Sigmoid colon (tissue), 7 donors: ENCODE data around the gene HECW1. TPM values are rescaled to one million over a fixed set of nuclear protein-coding genes. Genes with fewer than 3 reads are reported as not detected.

Source experiments
- DNase-seq: peaks from one replicate; pipeline ENCODE4 v3.0.0-alpha.2; 2019
- H3K27ac ChIP-seq, 4 donors: fragments of 200-600 bp; sonication (generic); one replicate each; pipeline ENCODE4 v1.5.1; 2016 to 2019; ENCODE audit warnings: mild to moderate bottlenecking in 1 of 4
- H3K27me3 ChIP-seq, 3 donors: fragments of 200-600 bp; sonication (generic); one replicate each; pipeline ENCODE4 v1.5.1; 2019; ENCODE audit warnings: mild to moderate bottlenecking in 1 of 3
- H3K36me3 ChIP-seq, 4 donors: fragments of 200-600 bp; sonication (generic); one replicate each; pipeline ENCODE4 v1.5.1; 2016 to 2019
- H3K4me1 ChIP-seq, 4 donors: fragments of 200-600 bp; sonication (generic); one replicate each; pipeline ENCODE4 v1.5.1; 2017 to 2019
- H3K4me3 ChIP-seq, 4 donors: fragments of 200-600 bp; sonication (generic); one replicate each; pipeline ENCODE4 v1.5.1; 2017 to 2019; ENCODE audit warnings: mild to moderate bottlenecking in 2 of 4, moderate library complexity in 1 of 4
- H3K9me3 ChIP-seq, 4 donors: fragments of 200-600 bp in 3 of 4; sonication (generic) in 3 of 4; one replicate each; pipeline versions ENCODE4 v1.5.1 to v1.6.1; 2013 to 2019
- EP300 ChIP-seq, 4 donors: sonication (generic); formaldehyde crosslinking; IDR thresholded peaks; one replicate each; pipeline ENCODE4 v1.6.1; 2017; ENCODE audit warnings: antibody characterized with exemption in 4 of 4
- POLR2A ChIP-seq, 2 donors: fragments of 450-650 bp; IDR thresholded peaks; one replicate each; pipeline ENCODE4 v1.6.1; 2016; ENCODE audit warnings: antibody characterized with exemption in 2 of 2, mild to moderate bottlenecking in 2 of 2, moderate library complexity in 2 of 2
- POLR2AphosphoS5 ChIP-seq, 4 donors: sonication (generic); formaldehyde crosslinking; IDR thresholded peaks; one replicate each; pipeline ENCODE4 v1.6.1; 2017; ENCODE audit warnings: antibody characterized with exemption in 4 of 4
- WGBS, 2 donors: extraction: QIAGEN DNeasy Blood & Tissue Kit; methylation state at CpG; one replicate each; pipeline ENCODE4 v1.1.7; 2013; 5-methylcytosine and 5-hydroxymethylcytosine counted together
- intact Hi-C: fragments of 100-400 bp; cut with DNase I; formaldehyde crosslinking; loops from one replicate; pipeline ENCODE4 v1.15.1; 2023
- polyA plus RNA-seq, 3 donors: library from polyadenylated mRNA; stranded (reverse); fragments of 200-250 nt; gene quantifications; one replicate each; pipeline ENCODE4 v1.2.3, GENCODE V29; 2013
- total RNA-seq, 4 donors: library from RNA; depleted of rRNA; stranded (reverse); fragments of >200 nt; gene quantifications; one replicate each; pipeline ENCODE4 v1.1.0, GENCODE V29; 2016
- TF ChIP-seq, protein P1 (sequence below), 4 experiments: fragments of 450-650 bp in 3 of 4; fragments of 200-600 bp in 1 of 4; IDR thresholded peaks; one replicate each; pipeline ENCODE4 v1.5.1; 2016 to 2019; ENCODE audit warnings: antibody characterized with exemption in 4 of 4, mild to moderate bottlenecking in 3 of 4, moderate library complexity in 2 of 4
- donor health status: healthy with polysubstance abuse.
- donor health status: Bipolar disorder and iron deficiency.
- donor health status: healthy.

The HECW1 gene
- total and polyA plus RNA-seq, 7 donors: 0.33 to 7.8 (median 1.2) TPM

GRCh38 chr7:43438897-43439479 lies 326.5 kb downstream of the HECW1 start:
- intact Hi-C loops: no loop called here
- no peaks in the 10 kb centered on the region for H3K36me3 ChIP-seq
- no peak overlapping the region for H3K27ac ChIP-seq
- no peak for DNase-seq
- H3K4me3 ChIP-seq: no peak overlapping the region
- 47 to 70% methylated on average over 8 of the region's 8 CpGs for WGBS, 2 donors
- no peaks in the 10 kb centered on the region for H3K4me1 ChIP-seq
- H3K27me3 ChIP-seq: no peaks in the 10 kb centered on the region
- H3K9me3 ChIP-seq: no peaks in the 10 kb centered on the region
- TF ChIP-seq EP300 (IDR thresholded peaks at IDR 0.05) (no peak), POLR2A (IDR thresholded peaks at IDR 0.05) (no peak), POLR2AphosphoS5 (IDR thresholded peaks at IDR 0.05) (no peak)
- TF ChIP-seq, protein P1, sequence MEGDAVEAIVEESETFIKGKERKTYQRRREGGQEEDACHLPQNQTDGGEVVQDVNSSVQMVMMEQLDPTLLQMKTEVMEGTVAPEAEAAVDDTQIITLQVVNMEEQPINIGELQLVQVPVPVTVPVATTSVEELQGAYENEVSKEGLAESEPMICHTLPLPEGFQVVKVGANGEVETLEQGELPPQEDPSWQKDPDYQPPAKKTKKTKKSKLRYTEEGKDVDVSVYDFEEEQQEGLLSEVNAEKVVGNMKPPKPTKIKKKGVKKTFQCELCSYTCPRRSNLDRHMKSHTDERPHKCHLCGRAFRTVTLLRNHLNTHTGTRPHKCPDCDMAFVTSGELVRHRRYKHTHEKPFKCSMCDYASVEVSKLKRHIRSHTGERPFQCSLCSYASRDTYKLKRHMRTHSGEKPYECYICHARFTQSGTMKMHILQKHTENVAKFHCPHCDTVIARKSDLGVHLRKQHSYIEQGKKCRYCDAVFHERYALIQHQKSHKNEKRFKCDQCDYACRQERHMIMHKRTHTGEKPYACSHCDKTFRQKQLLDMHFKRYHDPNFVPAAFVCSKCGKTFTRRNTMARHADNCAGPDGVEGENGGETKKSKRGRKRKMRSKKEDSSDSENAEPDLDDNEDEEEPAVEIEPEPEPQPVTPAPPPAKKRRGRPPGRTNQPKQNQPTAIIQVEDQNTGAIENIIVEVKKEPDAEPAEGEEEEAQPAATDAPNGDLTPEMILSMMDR (IDR thresholded peaks at IDR 0.05): no peak

- TF ChIP-seq POLR2A (IDR thresholded peaks at IDR 0.05): no peak
- TF ChIP-seq, protein P1 (IDR thresholded peaks at IDR 0.05): peak in 2 of 4 experiments; percentile 33 to 46
- intact Hi-C loops: no loop called here
Measured at GRCh38 chr7:43439631-43440401, 327.4 kb downstream of the HECW1 start.

DNA sequence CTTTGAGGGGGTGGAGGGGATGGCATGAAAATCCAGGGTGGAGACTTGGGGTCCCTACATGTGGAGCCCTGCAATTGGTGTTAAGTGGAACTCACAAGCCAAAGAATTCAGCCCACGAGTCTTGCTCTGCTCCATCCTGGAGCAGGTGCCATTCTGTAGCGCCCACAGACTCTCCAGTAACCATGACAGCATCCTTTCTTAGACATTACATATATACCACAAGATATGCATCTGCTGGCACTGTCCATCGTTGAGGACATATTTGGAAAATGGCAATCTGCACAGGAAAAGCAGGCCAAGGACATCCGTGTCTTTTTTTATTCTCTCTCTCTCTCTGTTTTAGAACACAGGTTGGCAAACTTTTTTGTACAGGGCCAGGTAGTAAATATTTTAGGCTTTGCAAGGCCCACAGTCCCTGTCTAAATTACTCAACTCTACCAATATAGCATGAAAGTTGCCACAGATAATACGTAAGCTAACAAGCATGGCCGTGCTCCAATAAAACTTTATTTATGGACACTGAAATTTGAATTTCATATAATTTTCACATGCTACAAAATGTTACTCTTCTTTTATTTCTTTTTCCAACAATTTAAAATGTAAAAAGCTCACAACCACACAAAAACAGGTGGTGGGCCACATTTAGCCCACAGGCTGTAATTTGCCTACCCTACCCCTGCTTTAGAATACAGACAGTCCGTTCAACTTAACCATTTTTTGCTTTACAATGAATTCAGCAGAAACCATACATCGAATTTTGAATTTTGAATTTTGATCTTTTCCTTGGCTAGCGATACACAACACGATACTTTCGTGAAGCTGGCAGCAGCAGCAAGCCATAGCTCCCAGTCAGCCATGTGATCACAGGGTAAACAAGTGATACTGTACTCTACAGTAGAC lies 329.0 kb downstream of the HECW1 start:
- Histone ChIP-seq H3K4me3 (no peak overlapping the region), H3K4me1 (no peaks in the 10 kb centered on the region), H3K36me3 (no peaks in the 10 kb centered on the region), H3K27ac (no peak overlapping the region), H3K27me3 (no peaks in the 10 kb centered on the region), H3K9me3 (no peaks in the 10 kb centered on the region)
- no peak for DNase-seq
- no peak for TF ChIP-seq POLR2AphosphoS5 (IDR thresholded peaks at IDR 0.05)
- 74 to 90% methylated on average over 11 of the region's 11 CpGs for WGBS, 2 donors
- intact Hi-C loops: no loop called here

More at GRCh38 chr7:43439631-43440401, 327.4 kb downstream of the HECW1 start:
- Histone ChIP-seq H3K27me3 (no peaks in the 10 kb centered on the region), H3K9me3 (no peaks in the 10 kb centered on the region), H3K27ac (no peak overlapping the region), H3K36me3 (no peaks in the 10 kb centered on the region), H3K4me3 (no peak overlapping the region), H3K4me1 (no peaks in the 10 kb centered on the region)
- 53 to 62% methylated on average over 15 of the region's 15 CpGs for WGBS, 2 donors
- DNase-seq: no peak

DNA sequence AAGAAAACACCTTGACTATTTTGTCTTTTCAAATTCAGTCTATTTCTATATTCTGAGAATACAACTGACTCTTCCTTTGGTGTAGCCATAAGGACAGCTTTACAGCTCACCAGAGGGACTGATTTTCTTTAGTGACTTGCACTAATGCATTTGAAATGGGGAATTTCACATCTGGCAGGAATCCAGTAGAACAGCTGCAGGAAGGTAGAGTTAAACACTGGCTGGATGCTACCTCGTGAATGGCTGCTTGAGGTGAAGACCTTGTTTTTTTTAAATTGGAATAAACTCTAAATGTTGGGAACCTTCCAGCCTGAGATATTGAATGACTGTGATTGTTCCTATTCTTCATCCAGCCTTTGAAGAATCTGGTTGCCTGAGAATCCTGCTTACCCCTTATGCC lies 330.9 kb downstream of the HECW1 start:
- H3K9me3 ChIP-seq: no peaks in the 10 kb centered on the region
- H3K27ac ChIP-seq: no peak overlapping the region
- no peak overlapping the region for H3K4me3 ChIP-seq
- TF ChIP-seq, protein P1 (IDR thresholded peaks at IDR 0.05): no peak
- TF ChIP-seq POLR2A (IDR thresholded peaks at IDR 0.05) (no peak), EP300 (IDR thresholded peaks at IDR 0.05) (no peak), POLR2AphosphoS5 (IDR thresholded peaks at IDR 0.05) (no peak)
- H3K27me3 ChIP-seq: no peaks in the 10 kb centered on the region
- WGBS, 2 donors: 4 to 10% methylated on average over 1 of the region's 1 CpG
- no peaks in the 10 kb centered on the region for H3K4me1 ChIP-seq
- intact Hi-C loops: no loop called here
- no peaks in the 10 kb centered on the region for H3K36me3 ChIP-seq
- DNase-seq: no peak
